Measurements from ENCODE around the gene NEDD4L.

DNA sequence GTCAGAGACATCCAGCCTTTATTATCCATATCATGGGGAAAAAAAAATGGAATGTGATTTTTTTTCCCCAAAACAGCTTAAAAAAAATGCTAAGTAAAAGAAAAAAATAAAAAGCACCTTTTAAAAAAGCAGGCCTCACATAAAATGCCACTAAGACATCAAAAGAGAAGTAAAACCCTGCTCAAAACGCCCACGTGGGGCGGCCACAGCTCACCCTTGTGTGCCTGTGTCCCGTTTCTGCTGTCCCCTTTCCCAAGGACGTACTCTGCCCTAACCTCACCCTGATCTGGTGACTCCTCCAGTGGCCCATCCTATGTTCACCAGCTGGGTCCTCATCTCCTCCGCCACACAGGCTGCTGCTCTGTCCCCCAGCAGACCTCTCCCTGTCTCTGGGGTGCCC is 125.4 kb downstream of the NEDD4L start:
- TF ChIP-seq, protein P1, sequence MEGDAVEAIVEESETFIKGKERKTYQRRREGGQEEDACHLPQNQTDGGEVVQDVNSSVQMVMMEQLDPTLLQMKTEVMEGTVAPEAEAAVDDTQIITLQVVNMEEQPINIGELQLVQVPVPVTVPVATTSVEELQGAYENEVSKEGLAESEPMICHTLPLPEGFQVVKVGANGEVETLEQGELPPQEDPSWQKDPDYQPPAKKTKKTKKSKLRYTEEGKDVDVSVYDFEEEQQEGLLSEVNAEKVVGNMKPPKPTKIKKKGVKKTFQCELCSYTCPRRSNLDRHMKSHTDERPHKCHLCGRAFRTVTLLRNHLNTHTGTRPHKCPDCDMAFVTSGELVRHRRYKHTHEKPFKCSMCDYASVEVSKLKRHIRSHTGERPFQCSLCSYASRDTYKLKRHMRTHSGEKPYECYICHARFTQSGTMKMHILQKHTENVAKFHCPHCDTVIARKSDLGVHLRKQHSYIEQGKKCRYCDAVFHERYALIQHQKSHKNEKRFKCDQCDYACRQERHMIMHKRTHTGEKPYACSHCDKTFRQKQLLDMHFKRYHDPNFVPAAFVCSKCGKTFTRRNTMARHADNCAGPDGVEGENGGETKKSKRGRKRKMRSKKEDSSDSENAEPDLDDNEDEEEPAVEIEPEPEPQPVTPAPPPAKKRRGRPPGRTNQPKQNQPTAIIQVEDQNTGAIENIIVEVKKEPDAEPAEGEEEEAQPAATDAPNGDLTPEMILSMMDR (IDR thresholded peaks at IDR 0.05; ENCODE audit: insufficient read depth, low read depth, low read length) = no peak
- TF ChIP-seq EZH2 (IDR thresholded peaks at IDR 0.05; ENCODE audit: insufficient read depth, low read length) = no peak
